Activated CD4-positive, alpha-beta T cell treated with anti-CD3 and anti-CD28 coated beads, Interleukin-2, Interleukin-6, amounts not matched to agents 100 ng/mL and 50 ng/mL, durations not matched to agents 16 hours and 8 hours (primary cell): ENCODE results near the gene EDRF1.
"Not testable (repeated sequence)": the region's sequence is repeated elsewhere in the genome, so short reads cannot be mapped to it uniquely, and the experiment has no call there.

ENCODE experiments used
- DNase-seq: peaks from one replicate; pipeline ENCODE4 v3.0.0-alpha.2; 2020

Gene EDRF1

GRCh38 chr10:125719173-125720001 is at the start of gene EDRF1:
TSS of gene EDRF1 (plus strand) at chr10:125719709. CDS start at chr10:125719808, 99 bp downstream.
- DNase-seq, result peak; percentile 99

- no peak for DNase-seq
Measured at GRCh38 chr10:125672884-125673283, 46.6 kb upstream of the EDRF1 start.

DNA sequence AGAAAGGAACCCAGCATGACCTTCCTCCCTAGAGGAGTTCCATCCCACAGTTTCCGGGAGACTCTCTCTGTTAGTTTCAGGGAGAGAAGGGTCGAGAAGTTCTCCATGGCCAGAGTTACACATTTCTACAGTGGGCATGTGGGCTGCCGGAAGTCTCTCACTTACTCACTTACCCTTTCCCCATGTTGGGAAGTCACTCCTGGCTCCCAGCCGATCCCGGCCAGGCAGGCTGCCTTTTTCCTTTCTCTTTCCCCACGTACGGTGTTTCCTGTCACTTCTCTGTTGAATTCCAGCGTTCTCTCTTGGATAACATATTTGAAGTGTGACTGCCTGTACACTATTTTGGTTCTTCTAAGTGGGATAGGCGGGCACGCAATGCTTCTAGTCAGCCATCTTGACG is 40.1 kb upstream of the EDRF1 start:
- DNase-seq, result no peak

GRCh38 chr10:125683063-125683462 is 36.4 kb upstream of the EDRF1 start, which contains the start of gene TEX36:
TSS of gene TEX36 (minus strand) at chr10:125683163. CDS start at chr10:125682989, 174 bp downstream.
- DNase-seq, result no peak

GRCh38 chr10:125683821-125684220 is 35.7 kb upstream of the EDRF1 start:
- no peak for DNase-seq

DNA sequence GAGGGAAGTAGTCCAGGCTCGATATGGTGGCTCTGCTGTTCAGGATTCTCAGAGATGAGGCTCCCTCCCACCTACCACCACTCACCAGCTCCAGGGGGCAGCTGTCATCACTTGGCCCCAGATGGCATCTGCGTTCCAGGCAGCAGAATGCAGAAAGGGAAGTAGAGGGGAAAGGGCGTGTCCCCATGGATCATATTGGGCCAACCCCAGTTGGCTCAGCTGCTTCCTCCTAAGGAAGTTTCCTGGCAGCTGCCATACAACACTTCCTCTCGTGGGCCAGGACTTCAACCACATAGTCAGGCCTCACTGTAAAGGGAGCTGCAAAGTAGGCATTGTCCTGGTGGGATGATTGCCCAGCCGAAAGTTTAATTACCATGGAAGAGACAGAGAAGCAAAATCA is 34.9 kb upstream of the EDRF1 start:
- DNase-seq, result no peak

DNA sequence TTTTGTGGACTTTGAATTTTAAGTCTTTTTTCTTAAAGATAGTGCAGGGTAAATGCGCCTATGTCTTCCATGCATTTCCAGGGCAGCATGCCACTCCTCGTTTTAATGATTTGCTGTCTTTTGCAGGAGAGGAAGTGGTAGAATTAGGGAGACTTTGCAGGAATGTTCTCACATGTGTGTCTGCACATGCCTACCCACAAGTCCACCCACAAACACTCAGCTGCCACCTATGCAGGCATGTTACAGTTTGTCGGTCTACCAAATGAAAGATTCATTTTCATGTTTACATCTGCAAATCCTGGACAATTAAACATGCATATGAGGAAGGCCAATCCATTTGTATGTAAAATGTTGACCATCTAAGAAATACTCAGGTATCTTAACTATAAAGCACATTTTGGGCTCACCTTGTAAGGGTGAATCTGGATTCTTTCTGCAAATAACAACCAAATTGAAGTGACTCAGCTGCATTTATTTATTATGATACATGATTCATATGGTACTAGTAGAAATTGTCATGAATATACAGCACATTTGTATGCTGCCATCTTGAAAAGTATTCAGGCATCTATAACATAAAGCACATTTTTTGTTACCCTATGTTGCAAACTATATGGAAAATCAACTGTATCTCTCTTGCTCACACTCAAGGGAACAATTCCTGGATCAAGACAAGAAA is 31.9 kb upstream of the EDRF1 start:
- DNase-seq, result no peak

DNA sequence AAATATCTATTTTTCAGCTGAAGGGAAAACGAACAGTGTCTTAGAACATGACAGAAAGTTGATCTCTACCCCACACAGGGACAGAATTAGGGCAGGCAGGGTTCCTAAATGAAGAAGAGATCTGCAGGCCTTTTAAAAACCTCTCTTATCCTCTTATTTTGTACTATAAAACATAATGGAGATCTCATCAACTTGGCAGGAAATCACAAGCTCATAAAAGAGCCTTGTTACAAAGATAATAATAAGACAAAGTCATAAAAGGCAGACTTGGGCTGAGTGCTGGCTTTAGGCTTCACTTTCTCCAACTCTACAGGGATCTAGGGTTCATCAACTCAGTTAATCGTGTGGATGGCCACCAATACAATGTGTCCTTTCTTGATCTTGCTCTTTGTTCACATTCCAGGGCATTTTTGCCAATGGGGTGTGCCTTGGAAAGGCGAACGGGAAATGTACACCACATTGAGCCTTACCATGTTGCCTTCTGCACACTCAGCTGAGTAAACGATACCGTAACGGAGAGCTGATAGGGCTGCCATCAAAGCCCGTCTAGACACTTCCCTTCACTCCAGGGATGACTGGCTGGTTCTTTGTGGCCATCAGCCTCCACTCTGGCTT is 29.4 kb upstream of the EDRF1 start:
- DNase-seq, result no peak

DNA sequence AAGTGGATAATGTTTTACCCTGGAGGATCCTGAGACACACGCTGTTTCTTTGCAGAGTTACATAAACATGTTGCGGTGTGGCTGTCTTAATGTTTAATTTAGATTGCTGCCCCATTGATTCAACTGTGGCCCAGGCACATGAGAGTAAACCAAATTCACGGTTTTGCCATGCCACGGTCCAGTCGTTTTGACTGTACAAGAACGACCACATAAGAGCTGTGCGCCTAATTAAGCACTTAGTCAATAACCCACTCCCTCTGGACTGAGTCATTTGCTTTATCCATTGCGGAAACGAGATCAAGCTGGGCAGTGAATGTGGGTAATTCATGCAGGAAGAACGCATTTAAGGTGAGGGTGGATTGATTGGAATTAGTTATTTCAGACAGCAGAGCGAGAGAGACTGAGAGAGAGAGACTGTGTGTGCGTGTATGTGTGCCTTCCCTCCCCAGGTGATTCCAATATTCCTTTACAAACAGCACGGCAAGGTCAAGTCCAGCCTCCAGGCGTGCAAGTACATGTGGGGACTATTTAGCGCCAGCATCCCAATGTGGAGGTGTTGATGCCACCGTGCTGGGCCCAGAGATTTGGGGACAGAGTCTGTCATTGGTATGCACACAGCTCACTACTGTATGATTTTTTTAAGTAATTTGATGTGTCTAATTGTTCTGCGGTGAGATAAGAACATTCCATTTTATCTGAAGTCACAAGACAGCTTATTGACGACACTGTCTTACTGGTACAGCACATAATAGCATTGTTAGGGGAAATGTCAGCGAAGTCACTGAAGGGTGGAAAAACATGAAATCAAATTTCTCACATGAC is 28.1 kb upstream of the EDRF1 start:
- DNase-seq, result no peak

DNA sequence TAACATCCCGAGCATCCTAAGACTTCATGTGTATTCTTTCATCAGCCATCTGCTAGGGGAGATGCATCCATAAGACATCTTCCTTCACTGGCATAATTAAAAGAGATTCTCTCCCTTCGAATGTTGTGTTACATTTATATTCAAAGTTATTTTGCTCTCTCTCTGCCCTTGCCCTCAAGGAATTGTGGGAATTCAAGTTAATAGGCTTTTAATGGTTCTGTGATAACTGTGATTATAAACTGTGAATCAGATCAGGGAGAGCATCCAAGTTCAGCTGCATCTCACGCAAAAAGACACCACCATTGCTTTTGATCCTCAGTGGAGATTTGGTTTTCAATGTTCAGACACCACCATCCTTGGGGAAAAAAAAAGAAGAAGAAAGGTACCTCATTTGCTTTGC is 27.3 kb upstream of the EDRF1 start:
- DNase-seq, result no peak

DNA sequence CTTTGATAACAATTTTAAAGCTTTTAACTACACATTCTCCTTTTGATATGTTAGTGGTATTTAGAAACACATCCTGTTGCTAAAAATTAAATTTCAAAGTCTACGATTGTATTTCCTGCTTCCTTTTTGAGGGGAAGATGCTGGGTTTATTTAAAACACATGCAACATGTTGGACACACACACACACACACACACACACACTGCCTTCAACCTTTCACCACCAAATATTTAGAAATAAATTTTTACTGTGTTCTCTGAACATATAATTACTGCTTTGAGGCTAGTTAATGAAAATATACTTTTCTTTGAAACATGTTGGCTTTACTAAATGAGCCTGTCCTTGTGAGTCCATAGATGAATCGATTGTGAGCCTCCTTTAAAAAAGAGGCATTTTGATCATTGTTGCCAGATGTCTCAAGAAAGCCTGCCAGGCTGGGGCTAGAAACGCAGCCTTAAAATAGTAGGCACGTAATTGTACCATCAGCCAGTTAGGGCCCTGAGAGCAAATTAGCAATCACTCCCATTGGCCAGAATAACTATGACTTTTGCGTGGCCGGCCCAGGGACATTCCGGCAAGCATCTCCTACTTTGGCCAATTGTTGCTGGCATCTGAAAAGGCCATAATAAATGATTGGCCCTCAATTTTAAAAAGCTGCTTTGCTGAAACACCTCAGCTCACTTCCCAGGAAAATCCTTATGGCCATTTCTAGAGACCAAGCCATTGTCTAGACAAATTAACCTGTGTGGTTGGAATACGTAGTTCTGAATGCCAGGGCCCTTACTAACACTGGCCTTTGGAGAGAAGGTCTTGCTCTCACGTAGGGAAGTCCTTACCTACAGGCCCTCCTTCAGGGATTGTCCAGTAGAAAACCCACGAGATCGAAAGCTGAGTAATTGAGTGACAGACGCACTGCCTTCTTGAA is 26.6 kb upstream of the EDRF1 start:
- DNase-seq, result no peak

- no peak for DNase-seq
Measured at GRCh38 chr10:125693524-125693847, 26.0 kb upstream of the EDRF1 start.

DNA sequence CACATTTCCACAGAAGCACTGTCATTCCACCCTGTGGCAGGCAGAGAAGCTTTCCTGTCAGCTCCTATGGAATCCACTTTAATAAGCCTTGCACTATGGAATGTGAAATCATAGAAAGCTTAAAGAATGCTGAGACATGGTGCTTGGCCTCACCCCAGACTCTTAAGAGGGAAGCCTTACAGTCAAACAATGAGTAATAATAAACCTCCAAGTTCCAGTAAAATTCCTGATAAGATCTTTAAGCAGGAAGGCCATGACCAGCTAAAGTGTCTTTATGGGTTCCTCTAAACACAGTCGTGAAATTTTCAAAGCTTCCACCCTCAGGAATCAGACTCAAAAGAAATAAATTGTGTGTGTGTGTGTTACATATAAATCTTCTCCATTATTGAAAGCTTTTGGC is 24.6 kb upstream of the EDRF1 start:
- no peak for DNase-seq

DNA sequence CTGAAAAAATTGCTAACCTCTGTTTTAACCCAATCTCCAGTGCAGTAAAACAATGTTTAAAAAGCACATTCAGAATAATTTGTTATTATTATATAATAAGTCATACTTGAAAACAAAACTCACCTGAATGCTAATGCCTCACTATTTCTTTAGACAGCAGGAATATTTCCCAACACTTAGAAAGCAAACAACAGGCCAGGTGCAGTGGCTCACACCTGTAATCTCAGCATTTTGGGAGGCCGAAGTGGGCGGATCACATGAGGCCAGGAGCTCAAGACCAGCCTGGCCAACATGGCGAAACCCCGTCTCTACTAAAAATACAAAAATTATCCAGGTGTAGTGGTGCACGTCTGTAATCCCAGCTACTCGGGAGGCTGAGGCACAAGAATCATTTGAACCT is 22.6 kb upstream of the EDRF1 start:
- DNase-seq, result not testable (repeated sequence)

DNA sequence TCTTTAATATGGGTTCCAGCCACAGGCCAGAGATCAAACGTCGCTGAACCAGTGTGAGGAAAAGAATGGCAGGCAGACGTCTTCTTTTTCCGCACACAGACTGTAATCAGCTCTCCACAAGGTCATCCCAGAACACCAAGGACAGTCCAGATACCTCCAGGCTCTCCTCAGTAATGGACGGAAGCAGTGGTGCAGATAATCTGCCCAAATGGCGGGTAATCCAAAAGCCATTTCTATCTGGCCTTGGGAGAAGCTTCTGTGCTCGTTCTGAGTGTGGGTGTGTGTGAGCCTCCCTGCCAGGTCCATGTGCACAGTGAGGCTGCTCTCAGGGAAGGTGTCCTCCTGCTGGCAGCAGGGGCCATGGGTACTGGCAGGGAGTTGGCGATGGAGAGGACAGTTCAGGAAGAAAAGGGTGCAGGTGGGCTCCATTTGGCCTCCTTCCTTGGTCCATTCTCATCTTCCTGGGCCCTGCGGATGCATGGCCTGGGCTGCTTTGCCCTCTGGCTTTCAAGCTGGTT is 21.0 kb upstream of the EDRF1 start:
- no peak for DNase-seq

DNA sequence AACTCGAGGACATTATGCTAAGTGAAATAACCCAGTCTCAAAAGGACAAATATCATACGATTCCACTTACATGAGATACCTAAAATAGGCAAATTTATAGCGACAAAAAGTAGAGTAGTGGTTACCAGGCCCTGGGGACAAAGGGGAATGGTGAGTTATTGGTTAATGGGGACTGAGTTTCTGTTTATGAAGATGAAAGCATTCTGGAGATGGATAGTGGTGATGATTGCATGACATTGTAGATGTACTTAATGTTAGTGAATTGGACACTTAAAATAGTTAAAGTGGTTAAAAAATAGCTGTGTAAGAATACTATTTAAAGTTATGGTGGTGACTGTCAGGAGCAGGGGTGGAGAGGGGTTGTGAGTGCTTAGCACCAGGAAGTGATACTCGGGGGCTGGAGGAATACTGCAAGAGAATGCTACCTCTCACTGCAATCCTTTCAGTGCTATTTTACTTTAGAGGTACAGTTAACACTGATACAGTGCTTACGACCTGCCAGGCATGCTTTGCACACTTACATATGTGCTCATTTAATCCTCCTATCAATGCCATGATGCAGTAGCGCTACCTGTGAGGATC is 19.9 kb upstream of the EDRF1 start:
- DNase-seq, result no peak

DNA sequence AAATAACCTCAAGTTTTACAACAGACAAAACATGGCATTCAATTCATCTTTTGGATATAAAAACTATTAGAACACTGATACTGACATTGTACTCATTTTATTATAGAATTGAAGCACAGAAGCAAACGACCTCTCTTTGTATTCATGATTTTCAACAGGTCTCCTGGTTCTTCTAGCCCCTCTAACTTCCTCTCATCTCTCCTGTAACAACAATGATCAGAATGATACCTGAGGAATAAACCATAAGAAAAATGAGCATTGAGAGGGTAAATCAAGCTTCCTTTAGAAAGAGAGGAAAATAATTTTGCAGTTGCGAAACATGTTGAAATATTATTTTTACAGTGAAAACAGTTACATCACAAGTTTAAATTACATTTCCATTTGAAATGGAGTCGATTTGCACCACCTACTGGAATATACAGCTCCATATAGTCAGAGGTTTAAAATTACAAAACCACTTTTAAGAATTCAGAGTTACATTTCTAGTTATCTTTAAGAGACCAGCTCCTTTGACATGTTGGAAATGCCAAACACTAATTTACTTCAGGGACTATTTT is 19.1 kb upstream of the EDRF1 start:
- DNase-seq, result no peak

DNA sequence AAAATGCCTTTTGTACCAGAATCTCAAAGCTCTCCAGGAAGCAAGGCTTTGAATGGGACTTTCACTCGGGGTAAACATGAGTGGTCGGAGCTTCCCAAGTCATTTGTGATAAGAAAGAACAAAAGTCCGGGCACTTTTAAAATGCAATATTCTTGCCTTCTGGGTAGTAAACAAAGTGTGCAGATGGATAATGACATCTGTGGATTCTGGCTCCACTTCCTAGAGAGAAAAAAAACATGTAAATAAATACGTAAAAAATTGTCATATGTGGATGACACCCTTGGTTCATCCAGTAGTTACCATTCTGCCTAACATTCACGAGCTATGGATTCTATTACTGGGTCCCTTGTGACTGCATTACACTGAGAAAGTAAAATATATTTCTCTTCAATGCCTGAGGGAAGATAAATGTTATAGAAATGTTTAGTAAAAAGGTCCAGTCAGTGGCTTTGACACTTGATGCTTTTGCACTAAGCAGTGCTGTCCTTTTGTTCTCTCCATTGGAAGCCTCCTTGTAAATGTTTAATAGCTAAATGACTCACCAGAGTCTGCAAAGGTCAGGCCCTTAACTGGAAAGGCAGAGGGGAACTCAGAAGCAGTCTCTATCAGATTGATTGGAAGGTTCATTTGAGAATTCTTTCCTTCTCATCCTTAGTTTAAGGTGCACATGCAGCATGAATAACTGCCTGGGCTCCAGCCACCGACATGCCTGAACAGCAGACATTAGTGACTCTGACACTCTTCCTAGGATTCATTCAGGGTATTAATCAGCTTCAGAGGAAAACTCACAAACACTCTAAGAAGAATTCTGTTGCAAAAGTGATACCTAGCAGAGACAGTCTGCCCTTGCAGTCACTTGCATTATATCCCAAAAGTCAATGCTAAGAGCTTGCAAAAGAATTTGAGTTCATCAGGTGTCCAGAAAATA is 11.7 kb upstream of the EDRF1 start:
- DNase-seq, result no peak

DNA sequence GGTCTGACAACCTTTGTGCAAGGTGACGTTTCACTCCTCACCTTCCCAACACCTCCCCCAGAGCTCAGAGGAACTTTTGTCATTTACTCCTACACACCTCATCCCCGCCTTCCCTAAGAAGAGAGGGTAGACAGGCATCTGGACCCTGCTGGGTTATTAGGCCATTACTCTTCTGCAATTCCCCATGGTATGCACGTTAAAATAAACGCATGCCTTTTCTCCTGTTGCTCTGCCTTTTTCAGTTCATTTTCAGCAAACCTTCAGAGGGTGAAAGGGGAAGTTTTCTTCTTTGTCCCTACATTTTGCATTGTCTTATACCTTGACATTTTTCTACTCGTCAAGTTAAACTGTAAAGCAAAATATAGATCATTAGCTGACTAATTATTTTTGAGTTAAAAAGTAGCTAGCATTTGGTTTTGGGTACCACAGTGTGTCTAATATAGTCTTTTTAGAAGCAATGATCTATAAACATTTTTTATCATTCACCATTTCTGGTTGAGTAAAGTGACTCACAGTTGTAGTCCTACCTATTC is 10.5 kb upstream of the EDRF1 start:
- no peak for DNase-seq
